NCI-H345 treated with DMSO at 0.1 percent for 48 hours (cell line): ENCODE data around the gene NKX1-2.

Source experiments
- DNase-seq: peaks from one replicate; lab custom pipeline; 2025; ENCODE audit not compliant: unreplicated experiment; lab: John Stamatoyannopoulos, UW

Gene NKX1-2

DNA sequence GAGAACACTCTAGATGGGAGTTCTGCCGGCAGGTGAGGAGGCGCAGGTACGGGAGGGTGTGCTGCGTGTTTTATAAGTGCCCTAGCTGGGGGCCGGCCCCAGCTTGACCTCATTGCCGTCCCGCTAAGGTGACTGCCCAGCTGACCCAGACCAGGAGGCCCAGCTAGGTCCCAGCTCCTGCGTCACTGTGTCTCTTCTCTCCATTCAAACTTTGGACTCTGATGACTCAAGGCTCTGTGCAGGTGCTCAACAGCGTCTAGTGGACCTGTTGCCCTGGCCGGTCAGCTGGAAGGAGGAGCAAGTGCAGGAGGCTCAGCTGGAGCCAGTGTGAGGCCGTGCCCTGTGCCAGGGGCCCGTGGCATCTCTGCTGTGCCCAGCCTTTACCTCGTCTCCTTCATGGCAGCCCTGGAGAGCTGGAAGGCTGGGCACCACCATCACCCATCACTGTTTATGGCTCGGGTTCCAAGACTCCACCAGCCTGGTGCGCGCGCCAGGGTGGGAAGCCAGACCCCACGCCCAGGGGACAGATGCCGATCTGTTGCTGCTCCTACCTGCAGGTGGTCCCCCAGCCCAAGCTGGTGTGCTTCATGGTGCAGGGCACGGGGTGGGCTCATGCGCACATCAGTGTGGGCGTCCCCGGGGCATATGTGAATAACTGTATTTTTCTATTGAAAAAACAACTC, 26.3 kb upstream of the NKX1-2 start:
- no peak for DNase-seq

DNA sequence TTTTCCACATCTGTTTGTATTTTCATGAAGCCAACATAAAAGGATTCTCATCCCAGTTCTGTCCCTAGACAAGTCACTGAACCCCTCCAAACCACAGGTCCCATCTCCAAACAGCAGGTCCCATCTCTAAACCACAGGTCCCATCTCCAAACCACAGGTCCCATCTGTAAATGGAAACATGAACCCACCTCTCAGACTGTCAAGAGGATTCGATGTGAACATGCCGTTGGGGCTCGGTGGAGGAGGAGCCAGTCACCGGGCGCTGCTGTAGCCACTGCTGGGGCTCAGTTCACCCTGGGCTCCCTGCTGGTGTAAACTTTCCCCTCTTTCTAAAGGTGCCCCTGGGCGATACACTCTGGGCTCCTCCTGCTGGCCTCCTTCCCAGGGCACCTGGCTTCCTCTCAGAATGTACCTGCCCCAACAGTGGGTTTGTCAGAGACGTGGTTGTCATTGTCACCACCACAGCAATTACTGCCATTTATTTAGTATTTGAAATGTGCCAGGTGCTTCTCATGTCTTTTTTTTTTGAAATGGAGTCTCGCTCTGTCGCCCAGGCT, 24.8 kb upstream of the NKX1-2 start:
- peak; percentile 40 for DNase-seq

DNA sequence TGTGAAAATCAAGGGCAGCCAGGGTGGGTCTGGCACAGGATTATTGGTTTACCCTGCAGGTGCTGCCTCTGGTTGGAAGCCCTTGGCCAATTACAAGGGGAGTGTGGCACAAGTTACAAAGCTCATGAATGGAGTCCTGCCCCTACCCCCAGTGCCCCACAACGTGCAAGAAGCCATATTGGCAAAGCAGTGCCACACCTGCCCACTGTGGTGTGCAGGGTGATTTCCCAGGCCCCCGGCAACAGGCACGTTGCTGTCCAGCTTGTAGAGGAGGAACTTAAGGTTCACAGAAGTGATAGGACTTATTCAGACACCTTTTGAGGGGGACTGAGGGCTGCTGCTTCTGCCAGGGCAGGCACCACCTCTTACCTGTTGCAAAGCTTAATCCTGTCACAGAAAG, 23.2 kb upstream of the NKX1-2 start:
- DNase-seq = no peak

DNA sequence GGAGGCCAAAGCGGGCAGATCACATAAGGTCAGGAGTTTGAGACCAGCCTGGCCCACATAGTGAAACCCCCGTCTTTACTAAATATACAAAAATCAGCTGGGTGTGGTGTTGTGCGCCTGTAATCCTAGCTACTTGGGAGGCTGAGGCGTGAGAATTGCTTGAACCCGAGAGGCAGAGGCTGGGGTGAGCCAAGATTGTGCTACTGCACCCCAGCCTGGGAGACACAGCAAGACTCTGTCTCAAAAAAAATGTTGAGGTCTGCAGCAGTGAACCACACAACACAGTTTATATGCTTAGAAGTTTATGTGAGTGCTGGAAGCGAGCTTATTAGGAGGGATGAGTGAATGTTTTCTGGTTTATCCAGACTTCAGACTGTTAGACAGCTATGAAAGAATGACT, 22.2 kb upstream of the NKX1-2 start:
- DNase-seq = no peak

- no peak for DNase-seq
Measured at GRCh38 chr10:124470544-124471434, 21.0 kb upstream of the NKX1-2 start.

- DNase-seq = no peak
Measured at GRCh38 chr10:124469956-124470484, 20.2 kb upstream of the NKX1-2 start.

- DNase-seq = no peak
Measured at GRCh38 chr10:124468624-124469023, 18.8 kb upstream of the NKX1-2 start.

- no peak for DNase-seq
Measured at GRCh38 chr10:124467165-124467564, 17.3 kb upstream of the NKX1-2 start.

GRCh38 chr10:124465777-124466488, 16.1 kb upstream of the NKX1-2 start:
- DNase-seq = no peak

GRCh38 chr10:124465003-124465776, 15.4 kb upstream of the NKX1-2 start:
- DNase-seq = no peak

DNA sequence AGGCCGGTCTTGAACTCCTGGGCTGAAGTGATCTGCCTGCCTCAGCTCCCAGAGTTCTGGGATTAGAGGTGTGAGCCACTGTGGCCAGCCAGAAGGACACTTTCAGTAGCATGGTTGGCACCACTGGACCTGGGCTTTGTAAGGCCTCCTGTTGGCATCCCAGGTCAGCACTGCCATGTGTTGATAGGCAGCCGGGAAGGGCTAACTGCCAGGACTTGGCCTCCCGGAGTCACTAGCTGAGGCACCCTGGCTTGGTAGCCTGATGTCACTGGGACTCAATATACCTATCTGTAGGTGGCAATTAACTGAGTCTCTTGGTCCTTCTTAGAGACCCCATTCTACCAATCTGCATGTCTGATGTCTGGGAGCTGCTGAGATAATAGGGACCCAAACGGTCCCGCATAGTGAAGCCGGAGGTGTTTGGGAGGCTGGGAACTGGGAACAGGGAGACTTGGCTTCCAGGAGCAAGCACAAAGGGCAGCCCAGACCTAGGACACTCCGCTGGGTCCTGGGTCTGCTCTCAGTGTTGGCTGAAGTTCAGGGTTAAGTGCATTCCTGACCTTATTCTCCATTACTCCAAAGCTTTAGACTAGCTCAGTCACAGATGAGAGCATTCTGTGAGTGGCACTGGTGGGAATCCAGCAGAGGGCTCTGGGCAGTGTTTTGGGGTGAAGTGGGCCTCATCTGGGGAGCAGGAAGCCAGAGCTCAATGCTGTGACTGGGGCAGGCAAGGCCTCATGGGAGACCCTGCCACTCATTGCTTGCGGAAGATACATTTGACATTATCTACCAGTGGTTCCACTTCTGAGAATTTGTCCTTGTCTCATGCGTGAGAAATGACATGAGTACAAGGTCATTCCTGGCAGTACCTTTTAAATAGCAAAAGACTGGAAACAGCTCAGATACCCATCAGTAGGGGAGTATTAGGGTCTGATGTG, 14.5 kb upstream of the NKX1-2 start:
- DNase-seq = no peak

GRCh38 chr10:124462348-124462695, 12.5 kb upstream of the NKX1-2 start:
- DNase-seq = no peak

DNA sequence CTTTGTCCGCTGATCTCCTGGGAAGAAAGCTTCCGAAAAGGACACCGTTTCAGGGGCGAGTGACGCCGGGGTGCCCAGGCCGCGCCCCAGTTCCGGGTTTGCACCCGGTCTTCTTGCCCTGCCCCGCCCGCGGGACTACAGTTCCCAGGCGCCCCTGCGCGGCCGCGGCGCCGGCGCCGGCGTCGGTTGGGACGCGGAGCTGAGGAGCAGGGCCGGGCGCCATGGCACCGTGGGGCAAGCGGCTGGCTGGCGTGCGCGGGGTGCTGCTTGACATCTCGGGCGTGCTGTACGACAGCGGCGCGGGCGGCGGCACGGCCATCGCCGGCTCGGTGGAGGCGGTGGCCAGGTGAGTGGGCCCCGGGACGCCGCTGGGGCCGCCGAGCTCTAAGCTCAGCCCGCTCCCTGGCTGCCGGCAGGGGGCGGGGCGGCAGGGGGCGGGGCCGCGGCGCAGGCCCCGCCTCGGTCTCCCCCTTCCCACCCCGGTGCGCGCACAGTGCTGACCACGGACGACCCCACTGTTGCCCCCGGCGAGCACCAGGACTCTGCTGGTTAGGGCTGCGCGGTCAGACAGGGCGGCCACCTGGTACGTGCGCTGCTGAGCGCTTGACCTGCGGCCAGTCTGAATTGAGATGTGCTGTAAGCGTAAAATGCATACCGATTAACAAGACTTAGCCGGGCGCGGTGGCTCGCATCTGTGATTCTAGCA, 12.0 kb upstream of the NKX1-2 start, which contains the start of gene LHPP:
TSS of gene LHPP (plus strand) at position 182 of the 706 bp plus-strand sequence. CDS start at position 222, 40 bp downstream.
- peak; percentile 46 for DNase-seq

DNA sequence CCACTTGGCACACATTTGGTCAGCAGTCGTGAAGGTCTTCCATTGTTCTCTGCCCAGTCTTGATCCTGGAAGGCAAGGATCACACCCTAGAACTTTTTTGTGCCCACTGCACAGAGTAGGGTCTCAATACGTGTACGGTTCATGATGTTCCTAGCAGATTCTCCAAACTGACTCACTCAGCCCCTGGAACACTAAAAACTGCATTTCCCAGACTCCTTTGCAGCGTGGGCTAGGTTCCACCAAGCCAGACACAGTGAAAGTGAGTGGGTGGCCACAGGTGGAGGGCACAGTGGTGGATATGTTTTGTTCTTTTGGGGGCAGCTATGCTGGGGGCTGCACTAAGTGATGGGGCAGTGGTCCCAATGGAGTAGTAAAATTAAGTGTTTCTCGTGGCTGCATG, 10.3 kb upstream of the NKX1-2 start:
- no peak for DNase-seq

DNA sequence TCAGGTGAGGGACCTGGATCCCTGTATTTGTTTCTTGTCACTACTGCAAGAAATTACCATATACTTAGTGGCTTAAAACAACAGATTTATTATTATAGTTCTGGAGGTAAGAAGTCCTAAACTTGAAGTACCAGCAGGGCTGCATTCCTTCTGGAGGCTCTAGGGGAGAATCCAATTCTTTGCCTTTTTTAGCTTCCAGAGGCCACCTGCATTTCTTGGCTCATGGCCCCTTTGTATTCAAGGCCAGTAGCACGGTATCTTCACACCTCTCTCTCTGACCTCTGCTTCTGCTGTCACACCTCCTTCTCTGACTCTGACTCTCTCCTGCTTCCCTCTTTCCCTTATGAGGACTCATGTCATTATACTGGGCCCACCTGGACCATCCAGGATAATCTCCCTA, 9.6 kb upstream of the NKX1-2 start:
- DNase-seq = no peak

DNA sequence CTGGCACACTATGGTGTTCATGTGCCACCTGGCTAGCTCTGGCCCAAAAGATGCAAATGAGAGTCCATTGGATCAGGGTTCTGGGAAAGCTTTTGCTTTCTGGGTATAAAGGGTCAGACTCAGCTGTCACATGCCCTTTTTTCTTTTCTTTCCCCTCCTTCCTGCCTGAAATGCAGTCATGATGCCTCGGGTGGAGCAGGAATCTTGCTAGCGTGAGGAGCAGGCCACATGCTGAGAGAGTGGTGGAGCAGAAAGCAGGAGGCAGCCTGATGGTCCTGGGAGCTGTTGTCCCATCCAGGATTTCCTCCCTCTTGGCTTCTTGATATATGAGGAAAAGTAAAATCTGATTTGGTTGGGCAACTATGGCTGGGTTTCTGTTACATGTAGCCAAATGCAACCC, 9.1 kb upstream of the NKX1-2 start:
- DNase-seq = no peak

GRCh38 chr10:124458473-124458872, 8.6 kb upstream of the NKX1-2 start:
- DNase-seq = no peak

DNA sequence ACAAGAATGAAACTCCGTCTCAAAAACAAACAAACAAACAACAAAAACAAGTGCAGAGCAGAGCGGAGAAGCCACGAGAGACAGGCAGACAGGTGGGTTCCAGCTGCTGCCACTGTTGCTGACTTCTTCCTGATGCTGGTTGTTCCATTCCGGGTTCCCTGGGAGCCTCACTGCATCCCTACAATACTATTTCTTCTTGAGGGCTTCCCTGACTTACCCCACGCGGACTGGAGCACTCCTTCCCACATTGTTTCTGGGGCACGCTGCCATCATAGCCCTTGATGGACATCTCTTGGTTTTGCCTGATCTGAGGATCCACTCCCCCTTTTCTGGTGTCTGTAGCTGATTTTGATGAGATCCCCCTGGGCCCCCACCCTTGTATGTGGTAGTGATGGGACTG, 5.6 kb upstream of the NKX1-2 start:
- DNase-seq = no peak
